H4 (cell line): ENCODE results near the gene SPTA1. TPM values are rescaled to one million over a fixed set of nuclear protein-coding genes. Genes with fewer than 3 reads are reported as not detected.

ENCODE experiments used
- DNase-seq: peaks from one replicate; pipeline ENCODE4 v3.0.0-alpha.2; 2015; ENCODE audit warnings: low spot score
- total RNA-seq: library from RNA; depleted of rRNA; stranded (reverse); fragments of >200 nt; shearing (Covaris generic); gene quantifications from 2 replicates; pipeline ENCODE4 v1.2.3, GENCODE V29; 2014; rRNA removed

Gene SPTA1
- total RNA-seq, 1 experiment from 2014 or later, result 2.4 TPM

GRCh38 chr1:158572226-158572625 lies 114.3 kb downstream of the SPTA1 start:
- DNase-seq, result no peak

GRCh38 chr1:158570480-158570879 lies 116.0 kb downstream of the SPTA1 start, which contains the start of gene OR6P1:
TSS of gene OR6P1 (minus strand) at chr1:158570580. CDS start at chr1:158563604, 6,976 bp downstream.
- no peak for DNase-seq

DNA sequence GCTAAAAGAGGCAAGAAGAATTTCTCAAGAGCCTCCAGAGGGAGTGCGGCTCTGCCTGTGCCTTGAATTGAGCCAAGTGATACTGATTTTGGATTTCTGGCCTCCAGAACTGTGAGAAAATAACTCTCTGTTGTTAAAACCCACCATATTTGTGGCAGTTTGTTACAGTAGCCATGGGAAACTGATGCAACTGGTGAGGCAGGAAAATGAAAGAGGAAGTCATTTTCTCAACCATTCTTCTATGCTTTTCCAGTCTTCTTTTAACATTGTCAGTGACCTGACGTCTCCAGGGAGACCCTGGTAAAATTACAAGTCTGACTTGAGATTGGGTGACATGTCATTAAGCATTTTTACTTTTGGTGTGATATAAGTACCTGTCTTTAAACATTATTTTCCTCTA lies 121.9 kb downstream of the SPTA1 start:
- no peak for DNase-seq

DNA sequence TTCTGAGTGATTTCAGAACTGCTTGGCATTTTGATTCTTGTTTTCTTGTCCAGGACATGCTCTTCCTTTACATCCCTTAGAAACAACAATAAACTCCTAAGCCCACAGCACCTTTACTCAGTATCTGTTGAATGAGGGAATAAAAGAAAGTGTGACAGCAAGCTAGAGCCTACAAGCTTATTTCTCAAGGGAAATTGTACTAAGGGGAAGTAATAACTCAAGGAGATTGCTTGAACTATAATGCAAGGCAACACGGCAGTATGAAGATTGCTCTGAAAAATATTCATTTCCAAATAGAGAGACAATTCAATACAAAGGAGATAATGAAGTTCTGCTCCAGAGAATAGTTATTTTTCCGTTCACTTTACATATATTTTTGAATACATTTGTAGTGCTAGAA lies 122.7 kb downstream of the SPTA1 start:
- DNase-seq, result no peak

Other genes with a start within 250 kb of the SPTA1 start
- not detected in 2 replicates for gene OR10K1, start 224.9 kb downstream of the SPTA1 start, total RNA-seq
- gene OR10R2, start 214.5 kb downstream of the SPTA1 start, total RNA-seq, result not detected in 2 replicates
- gene OR6Y1, start 132.3 kb downstream of the SPTA1 start, total RNA-seq, result not detected in 2 replicates
- not detected in 2 replicates for gene OR6P1, start 116.1 kb downstream of the SPTA1 start, total RNA-seq
- not detected in 2 replicates for gene OR10X1, start 106.8 kb downstream of the SPTA1 start, total RNA-seq
- not detected in 2 replicates for gene OR10Z1, start 81.4 kb downstream of the SPTA1 start, total RNA-seq
- not detected in 2 replicates for gene OR6K2, start 13.9 kb upstream of the SPTA1 start, total RNA-seq
- gene OR6K3, start 34.0 kb upstream of the SPTA1 start, total RNA-seq, result not detected in 2 replicates
- not detected in 2 replicates for gene OR6K6, start 68.0 kb upstream of the SPTA1 start, total RNA-seq
- gene OR6N1, start 85.5 kb upstream of the SPTA1 start, total RNA-seq, result not detected in 2 replicates
- not detected in 2 replicates for gene OR6N2, start 94.5 kb upstream of the SPTA1 start, total RNA-seq
- 0.39 TPM in 1 of 2 replicates, not detected in the other for gene MNDA, start 144.6 kb upstream of the SPTA1 start, total RNA-seq
- gene PYHIN1, start 244.8 kb upstream of the SPTA1 start, total RNA-seq, result 0.33 and 1.7 TPM in 2 replicates